Kidney tubule cell (primary cell): ENCODE measurements around the gene FNDC3A.
A peak's percentile ranks its signal among the peaks of the same experiment; 100 is the strongest.
"Not testable (repeated sequence)": the region's sequence is repeated elsewhere in the genome, so short reads cannot be mapped to it uniquely, and the experiment has no call there.

Experiments used
- DNase-seq: peaks from one replicate; pipeline ENCODE4 v3.0.0-alpha.2; 2018; ENCODE audit warnings: low spot score

Gene FNDC3A

DNA sequence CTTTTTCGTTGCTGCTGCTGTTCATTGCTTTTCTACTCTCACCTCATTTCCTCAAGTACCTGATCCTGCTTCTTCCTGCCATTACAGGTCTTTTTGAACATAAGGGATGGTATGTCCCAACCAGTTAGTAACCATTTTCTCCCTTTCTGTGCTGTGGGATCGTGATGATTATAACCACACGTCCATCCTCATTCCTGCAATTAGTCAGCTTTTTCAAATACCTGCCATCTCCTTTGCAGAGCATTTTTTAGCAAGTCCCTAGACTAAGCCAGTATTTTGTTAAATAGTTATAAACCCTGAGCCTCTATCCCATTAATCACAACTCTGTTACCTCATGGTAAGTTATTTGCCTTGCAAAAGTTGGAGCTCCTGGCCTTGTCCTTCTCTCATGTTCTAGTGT, 109.2 kb downstream of the FNDC3A start:
- DNase-seq: peak; percentile 17

GRCh38 chr13:49086722-49087121, 111.0 kb downstream of the FNDC3A start:
- peak; percentile 9 for DNase-seq

GRCh38 chr13:49093376-49093775, 117.7 kb downstream of the FNDC3A start:
- peak; percentile 66 for DNase-seq

DNA sequence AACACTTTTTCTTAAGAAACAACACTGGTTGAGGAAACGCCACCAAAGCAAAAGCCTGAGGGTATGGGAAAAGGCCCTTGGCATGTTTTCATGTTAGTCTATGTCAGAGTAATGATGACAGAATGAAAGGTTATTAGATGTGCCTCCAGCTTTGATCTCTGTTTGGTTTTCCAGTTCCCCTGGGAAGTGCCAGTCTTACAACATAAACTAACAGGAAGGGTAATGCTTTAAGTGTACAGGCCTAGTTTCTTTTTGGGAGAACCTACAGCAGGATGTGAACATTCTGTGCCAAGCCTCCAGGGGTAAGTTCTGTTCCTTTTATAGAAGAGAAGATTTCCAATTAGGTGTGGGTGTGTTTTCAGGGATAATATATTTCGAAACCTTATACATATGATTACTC, 121.7 kb downstream of the FNDC3A start:
- DNase-seq: peak; percentile 26

GRCh38 chr13:49098198-49098597, 122.5 kb downstream of the FNDC3A start:
- peak; percentile 89 for DNase-seq

DNA sequence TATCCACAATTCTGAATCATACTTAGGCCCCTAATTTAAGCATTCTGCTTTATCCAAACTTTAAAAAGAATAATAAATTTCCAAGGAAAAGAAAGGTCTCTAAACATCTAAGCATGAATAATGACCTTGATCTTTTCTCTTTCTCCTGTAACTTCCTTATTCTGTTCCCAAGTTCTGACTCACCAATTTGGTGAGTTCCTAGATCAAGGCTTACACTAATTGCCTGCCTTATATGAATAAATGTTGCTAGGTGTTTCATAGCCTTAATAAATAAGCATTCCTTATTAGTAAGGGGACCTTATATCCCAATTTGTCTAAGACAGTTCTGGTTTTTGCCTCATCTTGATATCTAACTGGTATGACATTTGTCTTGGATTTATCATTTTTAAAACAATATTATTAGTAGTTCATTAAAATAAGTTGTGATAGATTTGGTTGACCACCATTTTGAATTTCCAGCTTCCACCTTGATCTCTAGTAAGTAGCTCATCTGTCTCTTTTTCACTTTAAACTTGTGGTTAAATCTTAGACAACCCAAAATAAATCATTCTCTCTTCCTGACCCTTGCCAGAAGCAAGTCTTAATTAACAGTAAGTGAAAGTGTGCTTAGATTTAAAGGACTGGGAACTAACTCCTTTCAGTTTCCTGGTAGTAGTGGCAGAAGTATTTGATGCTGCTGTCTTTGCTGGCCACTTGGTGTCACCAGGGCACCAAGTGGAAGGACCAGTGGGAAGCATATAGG, 123.2 kb downstream of the FNDC3A start:
- peak; percentile 58 for DNase-seq

GRCh38 chr13:49099513-49099877, 123.8 kb downstream of the FNDC3A start:
- no peak for DNase-seq

- no peak for DNase-seq
These were observed 125.2 kb downstream of the FNDC3A start for GRCh38 chr13:49100637-49101570.

DNA sequence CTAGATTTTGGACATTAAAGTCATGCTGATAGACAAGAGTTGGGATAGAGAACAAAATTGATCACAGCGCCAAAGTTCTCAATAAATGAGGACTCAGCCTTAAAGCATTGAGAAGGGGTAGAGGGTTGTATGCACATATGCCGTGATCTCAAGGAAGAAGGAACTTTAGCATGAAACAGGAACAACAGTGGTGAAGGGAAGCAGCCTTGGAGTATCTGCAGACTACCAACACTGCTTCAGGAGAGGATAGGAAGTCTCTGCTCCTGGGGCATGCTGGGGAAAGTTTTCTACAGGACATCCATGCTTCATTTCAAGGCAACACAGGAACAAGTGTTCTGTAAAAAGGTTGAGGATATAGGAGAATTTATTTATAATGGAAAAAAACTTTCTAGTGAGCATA, 132.5 kb downstream of the FNDC3A start:
- no peak for DNase-seq

- peak; percentile 87 for DNase-seq
These were observed 134.6 kb downstream of the FNDC3A start for GRCh38 chr13:49110122-49110912.

DNA sequence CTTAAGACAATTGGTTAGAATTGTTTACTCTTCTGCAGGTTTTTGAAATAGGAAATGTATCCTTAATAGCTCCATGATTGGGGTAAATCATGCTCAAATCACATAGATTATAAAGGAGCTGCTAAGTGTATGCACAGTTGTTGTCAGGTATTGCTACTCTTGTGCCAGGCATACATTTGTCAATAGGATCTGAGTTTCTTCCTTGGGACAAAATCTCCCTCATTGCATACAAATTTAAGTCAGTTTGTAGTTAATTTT, 135.1 kb downstream of the FNDC3A start:
- DNase-seq: no peak

DNA sequence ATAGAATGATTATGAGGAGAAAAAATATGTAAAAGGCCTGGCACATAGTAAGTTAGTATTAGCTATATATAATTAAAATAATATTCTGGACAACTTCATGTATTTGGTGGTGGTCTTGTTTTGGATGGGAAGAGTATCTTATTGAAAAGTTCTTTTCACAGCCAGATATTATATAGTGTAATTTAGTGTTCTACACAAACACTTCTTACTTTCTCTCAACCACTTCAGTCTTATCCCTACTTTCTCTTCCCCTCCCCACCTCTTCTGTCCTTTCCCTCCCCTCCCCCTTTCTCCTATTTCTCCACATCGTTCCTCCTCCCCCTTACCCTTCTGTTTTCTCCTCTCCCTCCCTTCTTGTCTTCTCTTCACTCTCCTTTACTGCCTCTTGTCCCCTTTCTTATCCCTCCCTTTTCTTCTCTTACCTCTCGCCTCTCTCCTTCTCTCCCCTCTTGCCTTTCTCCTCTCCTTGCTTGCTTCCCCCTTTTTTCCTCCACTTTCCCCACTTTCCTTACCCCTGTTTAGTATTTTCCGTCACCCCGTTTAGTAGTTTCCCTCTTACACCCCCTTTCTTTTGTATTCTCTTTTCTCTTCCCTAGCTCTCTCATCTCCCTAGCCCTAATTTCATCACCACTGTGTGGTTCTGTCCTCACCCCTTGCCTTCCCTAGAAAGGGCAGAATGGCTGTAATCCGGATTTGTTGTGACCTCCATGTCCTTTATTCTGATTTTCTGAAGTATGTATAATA, 137.2 kb downstream of the FNDC3A start:
- peak; percentile 32 for DNase-seq

DNA sequence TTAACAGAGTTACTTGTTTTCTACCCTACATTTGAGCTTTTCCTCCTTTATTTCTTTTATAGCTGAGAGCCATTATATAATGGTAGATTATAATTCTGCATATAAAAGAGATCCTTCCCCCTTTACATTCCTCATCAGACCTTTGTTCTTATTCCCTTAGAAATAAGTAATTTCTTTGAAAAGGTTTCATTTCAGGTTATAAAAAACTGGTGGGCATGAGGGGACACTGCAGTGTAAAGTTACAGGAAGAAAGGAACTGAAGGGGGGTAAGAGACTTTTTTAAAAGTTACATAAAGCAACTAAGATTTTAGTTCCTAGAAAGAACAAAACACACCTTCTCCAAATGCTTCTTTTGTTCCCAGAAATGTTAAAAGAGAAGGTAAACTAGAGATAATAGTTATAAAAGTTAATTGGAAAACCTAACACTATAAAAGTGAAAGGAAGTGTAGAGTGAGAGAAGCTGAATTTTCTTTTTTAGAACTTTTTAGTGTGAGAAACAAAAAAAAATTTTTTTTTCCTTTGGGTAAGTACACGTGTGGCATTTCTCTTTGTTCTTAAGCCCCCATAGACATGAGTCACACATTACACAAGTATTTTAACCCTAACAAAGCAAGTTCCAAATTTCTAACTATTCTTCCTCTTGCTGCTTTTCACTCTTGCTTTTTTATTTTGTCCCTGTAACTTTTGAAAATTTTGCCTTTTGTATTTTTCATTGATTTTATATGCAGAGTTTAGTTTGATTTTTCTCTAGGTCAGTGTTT, 138.0 kb downstream of the FNDC3A start:
- peak; percentile 66 for DNase-seq

GRCh38 chr13:49116873-49117272, 141.2 kb downstream of the FNDC3A start:
- no peak for DNase-seq

- DNase-seq: not testable (repeated sequence)
These were observed 142.7 kb downstream of the FNDC3A start for GRCh38 chr13:49118455-49118854.

GRCh38 chr13:49124693-49125304, 149.1 kb downstream of the FNDC3A start:
- DNase-seq: peak; percentile 17

DNA sequence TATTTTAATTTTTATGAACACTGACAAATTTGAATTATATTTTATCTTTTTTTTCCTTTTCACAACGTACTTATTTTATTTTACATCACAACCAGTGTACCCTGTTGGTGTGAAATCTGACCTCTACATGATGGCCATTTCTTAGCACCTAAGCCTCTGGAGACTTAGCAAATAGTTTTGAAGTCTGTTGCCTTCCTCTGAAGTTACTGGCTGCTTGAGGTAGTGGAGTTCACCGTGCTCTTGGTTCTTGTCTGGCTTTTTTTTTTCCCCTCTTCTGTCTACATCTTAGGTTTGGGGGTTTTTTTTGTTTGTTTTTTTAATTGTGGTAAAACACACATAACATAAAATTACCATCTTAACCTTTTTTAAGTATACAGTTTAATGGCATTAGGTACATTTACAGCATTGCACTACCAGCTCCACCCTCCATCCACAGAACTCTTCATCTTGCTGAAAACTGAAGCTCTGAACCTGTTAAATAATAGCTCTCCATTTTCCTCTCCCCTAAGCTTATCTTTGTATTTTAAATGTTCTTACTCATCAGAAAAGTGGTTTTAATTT, 150.3 kb downstream of the FNDC3A start:
- DNase-seq: no peak

DNA sequence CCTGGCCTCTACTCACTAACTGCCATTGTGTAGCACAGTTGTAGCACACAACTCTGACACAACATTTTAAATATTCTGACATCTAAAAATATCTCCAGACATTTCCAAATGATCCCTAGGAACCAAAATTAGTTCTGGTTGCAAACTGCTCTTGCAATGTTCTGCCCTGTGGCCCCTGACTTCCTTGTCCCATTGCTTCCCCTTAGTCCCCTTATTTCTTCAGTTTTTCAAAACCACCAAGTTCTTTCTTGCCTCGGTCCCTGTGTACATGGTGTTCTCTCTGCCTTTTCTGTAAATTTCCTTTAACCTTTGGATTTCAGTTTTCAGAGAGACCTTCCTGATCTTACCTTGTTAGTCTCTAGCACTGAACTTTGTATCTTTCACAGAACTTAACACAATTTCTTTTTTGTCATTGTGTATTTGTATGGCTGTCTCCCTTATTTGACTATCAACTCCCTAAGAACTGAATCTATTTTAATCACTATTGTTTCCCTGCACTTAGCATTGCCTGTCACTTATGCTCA, 156.8 kb downstream of the FNDC3A start:
- no peak for DNase-seq

DNA sequence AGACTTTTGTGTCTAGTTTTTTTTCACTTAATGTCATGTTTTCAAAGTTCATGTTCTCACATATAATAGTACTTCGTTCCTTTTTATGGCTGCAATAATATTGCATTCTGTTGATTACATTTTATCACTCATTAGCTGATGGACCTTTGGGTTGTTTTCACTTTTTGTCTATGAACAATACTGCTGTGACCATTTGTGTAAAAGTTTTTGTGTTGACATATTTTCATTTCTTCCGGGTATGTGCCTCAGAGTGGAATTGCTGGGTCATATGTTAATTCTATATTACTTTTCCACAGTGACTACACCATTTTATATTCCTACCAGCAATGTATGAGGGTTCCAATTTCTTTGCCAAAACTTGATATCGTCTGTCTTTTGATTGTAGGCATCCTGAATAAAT, 158.6 kb downstream of the FNDC3A start:
- no peak for DNase-seq

- DNase-seq: not testable (repeated sequence)
These were observed 161.5 kb downstream of the FNDC3A start for GRCh38 chr13:49137138-49137643.
